22Rv1 (cell line): Measurements from ENCODE around the gene DCUN1D5.

ENCODE experiments used
- H3K27ac ChIP-seq: fragments of 450-650 bp; 2 replicates; pipeline ENCODE4 v1.5.1; 2017
- ZFX ChIP-seq: fragments of 450-650 bp; IDR thresholded peaks from 2 replicates; pipeline ENCODE4 v1.6.1; 2017; ENCODE audit warnings: antibody characterized with exemption, borderline replicate concordance
- TF ChIP-seq, protein P1 (sequence below): fragments of 450-650 bp; IDR thresholded peaks from 2 replicates; pipeline ENCODE4 v1.5.1; 2017; ENCODE audit warnings: mild to moderate bottlenecking

Gene DCUN1D5

GRCh38 chr11:103024086-103024485 is 67.9 kb downstream of the DCUN1D5 start:
- no peak overlapping the region for H3K27ac ChIP-seq
- TF ChIP-seq ZFX = no peak
- TF ChIP-seq, protein P1, sequence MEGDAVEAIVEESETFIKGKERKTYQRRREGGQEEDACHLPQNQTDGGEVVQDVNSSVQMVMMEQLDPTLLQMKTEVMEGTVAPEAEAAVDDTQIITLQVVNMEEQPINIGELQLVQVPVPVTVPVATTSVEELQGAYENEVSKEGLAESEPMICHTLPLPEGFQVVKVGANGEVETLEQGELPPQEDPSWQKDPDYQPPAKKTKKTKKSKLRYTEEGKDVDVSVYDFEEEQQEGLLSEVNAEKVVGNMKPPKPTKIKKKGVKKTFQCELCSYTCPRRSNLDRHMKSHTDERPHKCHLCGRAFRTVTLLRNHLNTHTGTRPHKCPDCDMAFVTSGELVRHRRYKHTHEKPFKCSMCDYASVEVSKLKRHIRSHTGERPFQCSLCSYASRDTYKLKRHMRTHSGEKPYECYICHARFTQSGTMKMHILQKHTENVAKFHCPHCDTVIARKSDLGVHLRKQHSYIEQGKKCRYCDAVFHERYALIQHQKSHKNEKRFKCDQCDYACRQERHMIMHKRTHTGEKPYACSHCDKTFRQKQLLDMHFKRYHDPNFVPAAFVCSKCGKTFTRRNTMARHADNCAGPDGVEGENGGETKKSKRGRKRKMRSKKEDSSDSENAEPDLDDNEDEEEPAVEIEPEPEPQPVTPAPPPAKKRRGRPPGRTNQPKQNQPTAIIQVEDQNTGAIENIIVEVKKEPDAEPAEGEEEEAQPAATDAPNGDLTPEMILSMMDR = no peak

- TF ChIP-seq, protein P1 = no peak
- TF ChIP-seq ZFX = no peak
These were observed 75.9 kb downstream of the DCUN1D5 start for GRCh38 chr11:103016031-103016430.

GRCh38 chr11:103013421-103013820 is 78.5 kb downstream of the DCUN1D5 start:
- no peak overlapping the region for H3K27ac ChIP-seq

More at GRCh38 chr11:103016031-103016430, 75.9 kb downstream of the DCUN1D5 start:
- no peak overlapping the region for H3K27ac ChIP-seq

More at GRCh38 chr11:103013421-103013820, 78.5 kb downstream of the DCUN1D5 start:
- TF ChIP-seq, protein P1 = no peak
